Measurements from ENCODE around the gene PHAF1.

PHAF1 gene

DNA sequence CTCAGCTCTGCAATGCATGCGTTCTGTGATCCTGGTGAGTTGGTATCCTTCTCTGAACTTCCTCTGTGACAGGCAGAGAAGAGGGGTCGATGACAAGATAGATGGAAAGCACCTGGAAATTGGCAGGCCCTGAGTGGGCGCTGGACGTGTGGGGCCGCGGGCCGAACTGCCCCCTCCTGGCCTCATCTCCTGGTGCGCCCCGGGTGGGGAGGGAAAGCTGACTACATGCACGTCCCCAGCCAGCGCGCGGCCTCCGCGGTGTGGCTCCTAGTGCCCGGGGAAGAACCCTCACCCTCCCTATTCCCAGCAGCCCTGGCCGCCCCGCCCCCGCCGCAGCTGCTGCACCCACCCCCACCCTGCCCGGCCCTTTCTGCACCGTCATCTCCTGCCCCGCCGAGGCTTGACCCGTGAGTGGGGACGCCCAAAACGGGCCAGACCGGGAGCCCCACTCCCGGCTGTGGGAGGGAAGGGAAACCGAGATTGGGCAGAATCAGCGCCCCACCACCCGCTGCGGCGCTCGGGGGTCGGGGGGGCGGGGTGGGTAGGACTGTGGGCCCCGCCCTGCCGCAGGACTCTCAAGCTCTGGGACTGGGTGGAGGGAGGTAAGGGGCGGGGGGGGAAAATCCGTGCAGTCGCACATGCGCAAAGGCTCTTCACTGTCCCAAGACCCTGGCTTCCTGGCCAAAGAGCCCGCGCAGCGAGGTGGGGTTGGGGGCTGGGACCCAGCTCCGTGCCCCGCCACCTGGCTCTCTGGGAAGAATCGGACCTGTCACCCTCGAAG is 60.6 kb downstream of the PHAF1 start, which contains the start of gene NOL3:
NOL3 (plus strand) TSS at position 371 of the 781 bp plus-strand sequence.
- intact Hi-C loops (cut with DNase I) = no loop called here
- peak; percentile 38 to 89 (median 75) for DNase-seq

DNA sequence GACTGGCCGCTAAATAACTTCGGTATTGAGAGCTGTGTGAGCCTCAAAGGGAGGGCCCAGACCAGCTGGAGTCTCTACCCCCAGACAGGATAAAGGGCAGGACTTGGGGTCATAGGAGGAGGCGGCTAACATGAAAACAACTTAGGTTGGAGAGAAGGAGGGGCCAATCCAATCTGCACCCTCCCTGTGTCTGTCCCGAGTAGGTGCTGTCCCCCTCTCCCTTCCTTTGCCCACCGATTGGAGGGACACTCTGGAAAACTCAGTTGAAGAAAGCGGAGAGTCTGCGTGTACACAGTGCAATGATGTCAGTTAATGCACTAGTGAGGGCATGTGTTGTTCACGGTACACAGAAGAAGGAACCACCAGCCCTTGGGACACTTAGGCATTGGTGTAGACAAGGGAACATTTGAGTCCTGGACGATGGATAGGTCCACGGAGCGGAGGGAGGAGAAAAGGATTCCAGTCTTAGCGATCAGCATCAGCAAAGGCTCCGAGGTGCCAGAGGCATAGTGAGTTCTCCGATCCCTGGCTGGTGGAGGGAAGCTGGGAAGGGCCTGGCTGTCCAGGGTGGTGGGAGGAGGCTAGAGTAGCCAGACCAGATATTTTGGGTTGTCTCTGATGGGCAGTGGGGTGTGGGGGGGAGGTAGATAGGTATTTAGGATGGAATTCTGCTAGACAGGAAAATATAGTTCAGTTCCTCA is 61.4 kb downstream of the PHAF1 start:
- DNase-seq = no peak
- intact Hi-C loops (cut with DNase I) = no loop called here

DNA sequence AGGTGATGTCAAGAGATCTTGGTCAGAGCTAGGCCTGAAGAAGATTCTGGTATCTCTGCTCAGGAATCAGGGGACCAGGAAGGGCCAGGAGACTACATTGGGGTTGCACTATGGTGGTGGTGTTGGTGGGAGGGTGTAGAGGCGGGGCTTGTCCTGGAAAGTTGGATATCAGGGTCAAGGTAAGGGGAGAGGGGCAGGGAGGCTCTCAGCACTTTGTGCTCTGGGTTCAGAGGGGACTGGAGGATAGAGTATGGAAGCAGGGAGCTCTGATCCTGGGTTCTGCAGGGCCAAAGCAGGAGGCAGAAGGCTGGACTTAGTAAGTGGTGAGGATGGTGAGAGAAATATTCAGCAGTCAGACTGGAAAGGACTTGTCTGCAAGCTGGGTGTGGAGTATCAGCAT is 63.6 kb downstream of the PHAF1 start:
- DNase-seq = no peak
- intact Hi-C loops (cut with DNase I) = no loop called here

DNA sequence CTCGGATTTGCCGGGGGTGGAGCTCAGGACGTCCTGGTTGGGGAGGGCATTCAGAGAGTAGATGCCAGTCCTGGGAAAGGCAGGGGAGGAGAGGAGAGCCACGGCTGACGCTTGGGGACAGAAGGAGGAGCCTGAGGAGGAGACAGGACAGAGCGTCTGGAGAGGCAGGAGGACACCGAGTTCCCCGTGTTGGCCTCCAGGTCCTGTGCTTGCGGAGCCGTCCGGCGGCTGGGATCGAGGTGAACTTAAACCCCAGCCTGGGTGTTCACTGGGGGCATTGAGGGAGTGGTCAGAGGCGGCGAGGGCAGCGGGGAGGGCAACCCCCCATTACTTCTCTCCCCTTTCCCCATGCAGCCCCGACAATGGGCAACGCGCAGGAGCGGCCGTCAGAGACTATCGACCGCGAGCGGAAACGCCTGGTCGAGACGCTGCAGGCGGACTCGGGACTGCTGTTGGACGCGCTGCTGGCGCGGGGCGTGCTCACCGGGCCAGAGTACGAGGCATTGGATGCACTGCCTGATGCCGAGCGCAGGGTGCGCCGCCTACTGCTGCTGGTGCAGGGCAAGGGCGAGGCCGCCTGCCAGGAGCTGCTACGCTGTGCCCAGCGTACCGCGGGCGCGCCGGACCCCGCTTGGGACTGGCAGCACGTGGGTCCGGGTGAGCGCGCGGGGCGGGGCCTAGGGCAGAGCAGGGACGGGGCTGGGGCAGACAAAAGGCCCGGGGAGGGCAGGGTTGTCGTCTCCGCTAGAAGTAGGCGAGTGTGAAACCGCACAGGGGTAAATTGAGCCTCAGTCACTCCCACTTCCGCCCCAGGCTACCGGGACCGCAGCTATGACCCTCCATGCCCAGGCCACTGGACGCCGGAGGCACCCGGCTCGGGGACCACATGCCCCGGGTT is 64.3 kb downstream of the PHAF1 start:
- intact Hi-C loops (cut with DNase I) = no loop called here
- peak; percentile 61 to 93 (median 85) for DNase-seq

DNA sequence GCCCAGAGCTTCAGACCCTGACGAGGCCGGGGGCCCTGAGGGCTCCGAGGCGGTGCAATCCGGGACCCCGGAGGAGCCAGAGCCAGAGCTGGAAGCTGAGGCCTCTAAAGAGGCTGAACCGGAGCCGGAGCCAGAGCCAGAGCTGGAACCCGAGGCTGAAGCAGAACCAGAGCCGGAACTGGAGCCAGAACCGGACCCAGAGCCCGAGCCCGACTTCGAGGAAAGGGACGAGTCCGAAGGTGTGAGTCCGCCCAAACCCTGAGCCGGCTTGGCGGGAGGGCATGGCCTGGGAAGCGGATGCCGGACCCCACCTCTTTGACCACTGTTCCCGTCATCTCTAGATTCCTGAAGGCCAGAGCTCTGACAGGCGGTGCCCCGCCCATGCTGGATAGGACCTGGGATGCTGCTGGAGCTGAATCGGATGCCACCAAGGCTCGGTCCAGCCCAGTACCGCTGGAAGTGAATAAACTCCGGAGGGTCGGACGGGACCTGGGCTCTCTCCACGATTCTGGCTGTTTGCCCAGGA is 65.0 kb downstream of the PHAF1 start:
- no peak for DNase-seq

DNA sequence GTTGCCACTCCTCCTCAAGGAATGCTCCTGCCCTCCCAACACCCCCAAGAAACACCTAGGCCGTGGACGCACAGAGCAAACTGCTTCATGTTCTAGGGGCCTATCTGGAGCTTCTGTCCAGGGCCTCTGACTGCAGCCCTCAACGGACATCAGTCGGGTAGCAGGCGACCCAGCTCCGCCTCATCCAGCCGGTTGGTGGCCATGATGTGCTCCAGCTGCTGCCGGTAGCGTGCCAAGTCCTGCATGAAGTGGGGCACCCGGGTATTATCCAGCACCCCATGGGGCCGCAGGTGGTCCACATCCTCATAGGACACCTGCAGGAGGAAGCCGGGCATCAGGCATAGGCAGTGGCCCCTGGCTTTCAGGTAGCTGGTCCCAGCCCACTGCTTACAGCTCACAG is 66.9 kb downstream of the PHAF1 start:
- DNase-seq = no peak

More for the DNA sequence above, 65.0 kb downstream of the PHAF1 start:
- intact Hi-C loops (cut with DNase I) = no loop called here

DNA sequence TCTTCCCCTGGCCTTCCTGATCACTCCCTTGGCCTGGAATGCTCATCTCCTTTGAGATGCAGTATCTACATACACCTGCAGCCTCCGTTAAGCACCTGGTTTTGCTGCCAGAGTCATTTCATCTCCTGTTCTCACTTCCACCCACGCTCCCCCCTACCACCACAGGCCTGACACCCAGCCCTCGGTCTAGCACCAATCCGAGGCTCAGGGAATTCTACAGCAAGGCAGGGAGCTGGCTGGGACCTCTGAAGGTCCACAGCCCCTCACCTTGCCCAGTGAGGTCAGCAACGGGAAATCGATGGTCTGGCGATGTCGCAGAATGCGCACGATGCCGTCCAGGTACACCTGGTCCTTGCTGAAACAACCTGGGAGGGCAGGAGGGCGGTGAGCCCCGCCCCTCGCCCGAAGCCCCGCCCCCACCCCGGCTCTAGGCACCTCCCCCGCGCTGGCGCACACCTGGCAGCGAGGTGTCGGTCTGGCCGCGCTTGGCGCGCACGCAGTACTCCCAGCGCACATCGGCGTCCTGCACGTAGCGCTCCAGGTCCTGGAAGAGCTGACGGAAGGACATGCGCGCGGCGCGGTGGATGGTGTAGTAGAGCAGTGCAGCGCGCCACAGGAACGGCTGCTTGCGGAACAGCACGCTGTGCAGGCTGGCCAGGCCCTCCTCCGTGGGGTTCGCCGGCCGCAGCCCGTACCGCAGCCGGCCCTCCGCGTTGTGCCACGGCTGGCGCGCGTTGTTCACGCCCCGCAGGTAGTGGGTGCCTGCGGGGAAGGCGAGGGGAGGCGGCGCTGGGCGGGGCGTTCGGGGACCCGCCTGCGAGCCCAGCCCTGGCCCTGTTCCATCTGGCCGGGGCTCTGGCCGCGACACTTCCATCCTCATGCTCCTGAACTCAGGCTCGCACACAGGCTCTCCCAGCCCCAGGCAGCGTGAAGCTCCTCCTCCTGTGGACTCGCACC is 68.3 kb downstream of the PHAF1 start:
- peak in 39 of 42 donors; percentile 44 to 89 (median 73) for DNase-seq

More for the DNA sequence above, 66.9 kb downstream of the PHAF1 start:
- intact Hi-C loops (cut with DNase I) = no loop called here

DNA sequence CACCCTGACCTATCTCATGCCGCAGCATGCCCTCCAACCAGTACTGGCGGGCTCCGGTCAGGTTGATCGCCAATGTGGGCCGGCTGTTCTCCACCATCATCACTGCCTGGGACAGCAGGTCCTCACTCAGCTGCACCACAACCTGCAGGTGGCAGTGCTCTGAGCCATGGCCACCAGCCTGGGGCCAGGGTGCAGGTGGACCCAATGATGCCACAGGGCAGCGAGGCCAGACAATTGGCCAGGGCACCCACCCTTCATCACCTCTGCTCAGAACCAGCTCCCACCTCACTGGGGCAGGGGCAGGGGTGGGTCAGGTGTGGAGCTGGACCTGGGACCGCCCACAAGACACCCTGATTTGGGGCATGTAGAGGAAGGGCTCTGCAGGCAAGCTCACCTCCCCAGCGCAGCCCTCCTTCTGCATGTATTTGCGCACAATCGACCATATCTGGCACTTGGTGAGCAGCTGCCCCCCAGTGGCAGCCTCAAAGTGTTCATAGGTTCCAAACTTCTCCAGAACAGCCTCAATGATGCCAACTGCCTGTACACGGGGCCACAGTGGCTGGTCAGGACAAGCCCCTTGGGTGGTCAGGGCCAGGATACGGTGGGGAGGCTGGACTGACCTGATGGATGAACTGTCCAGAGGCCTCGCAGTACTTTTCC is 69.8 kb downstream of the PHAF1 start:
- intact Hi-C loops (cut with DNase I) = no loop called here

More for the DNA sequence above, 68.3 kb downstream of the PHAF1 start:
- intact Hi-C loops (cut with DNase I) = no loop called here

DNA sequence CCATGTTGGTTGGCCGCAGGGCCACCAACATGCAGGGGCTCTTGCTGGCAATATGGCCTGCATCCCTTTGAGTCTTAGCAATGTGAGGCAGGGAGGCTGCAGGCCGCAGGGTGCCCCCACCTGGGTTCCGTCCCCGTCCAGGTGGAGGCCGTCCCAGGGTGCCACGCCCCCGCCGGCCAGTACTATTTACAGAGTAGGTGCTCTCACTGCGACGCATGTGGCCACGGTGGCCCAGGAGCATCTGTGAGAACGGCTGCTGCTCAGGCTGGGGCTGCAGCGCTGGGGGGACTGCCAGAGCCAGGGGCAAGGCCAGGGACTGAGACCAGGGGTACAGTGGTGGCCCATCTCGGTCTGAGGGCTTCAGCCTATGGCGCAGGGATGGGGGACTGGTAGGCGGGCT is 70.4 kb downstream of the PHAF1 start:
- intact Hi-C loops (cut with DNase I) = no loop called here
- DNase-seq = no peak

More for the DNA sequence above, 69.8 kb downstream of the PHAF1 start:
- no peak for DNase-seq

DNA sequence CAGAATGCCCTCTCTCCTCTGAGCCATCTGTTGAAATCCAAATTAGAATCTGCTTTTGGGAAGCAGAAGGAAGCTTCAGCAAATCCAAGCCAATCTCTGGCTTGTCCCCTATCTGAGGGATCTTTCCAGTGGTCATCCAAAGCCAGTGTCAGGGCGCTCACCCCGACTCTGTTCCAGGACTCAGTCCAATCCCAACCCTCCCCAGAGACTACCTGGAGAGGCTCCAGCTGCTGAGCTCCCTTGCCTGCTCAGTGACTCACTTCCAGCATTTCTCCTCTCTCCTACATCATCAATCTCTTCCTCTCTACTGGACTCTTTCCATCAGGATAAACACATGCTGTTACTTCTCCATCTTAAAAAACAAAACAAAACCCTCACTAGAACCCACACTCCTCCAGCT is 71.6 kb downstream of the PHAF1 start:
- DNase-seq = no peak
- intact Hi-C loops (cut with DNase I) = no loop called here

DNA sequence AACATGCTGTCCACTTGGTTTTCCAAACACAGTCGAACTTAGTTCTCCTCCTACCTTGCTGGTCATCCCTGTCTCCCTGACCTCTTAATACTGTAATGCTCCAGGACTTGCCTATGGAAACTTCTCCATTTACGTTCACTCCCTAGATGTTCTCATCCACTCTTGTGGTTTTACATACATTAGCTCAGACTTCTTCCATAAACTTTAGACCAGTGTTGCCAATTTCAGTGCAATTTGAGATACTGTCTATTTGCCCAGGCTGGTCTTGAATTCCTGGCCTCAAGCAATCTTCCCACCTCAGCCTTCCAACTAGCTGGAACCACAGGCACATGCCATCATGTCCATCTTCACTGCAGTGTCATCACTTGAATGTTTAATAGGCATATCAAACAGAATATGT is 72.5 kb downstream of the PHAF1 start:
- intact Hi-C loops (cut with DNase I) = no loop called here
- no peak for DNase-seq

DNA sequence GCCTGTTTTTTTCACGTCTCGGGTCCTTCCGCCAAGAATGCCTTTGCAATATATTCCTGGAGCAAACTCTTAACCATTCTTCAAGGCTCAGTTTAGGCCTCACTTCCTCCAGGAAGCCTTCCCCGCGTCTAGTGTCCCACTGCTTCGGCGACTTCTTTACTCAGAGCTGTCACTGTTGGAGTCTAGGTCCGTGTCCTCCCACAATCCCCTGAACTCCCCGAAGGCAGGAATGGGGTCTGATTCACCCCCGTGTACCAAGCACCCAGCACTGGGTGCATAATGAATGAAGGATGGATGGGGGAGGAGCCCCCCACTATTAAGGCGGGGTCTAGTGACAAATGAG is 73.5 kb downstream of the PHAF1 start:
- DNase-seq = no peak
- intact Hi-C loops (cut with DNase I) = no loop called here

DNA sequence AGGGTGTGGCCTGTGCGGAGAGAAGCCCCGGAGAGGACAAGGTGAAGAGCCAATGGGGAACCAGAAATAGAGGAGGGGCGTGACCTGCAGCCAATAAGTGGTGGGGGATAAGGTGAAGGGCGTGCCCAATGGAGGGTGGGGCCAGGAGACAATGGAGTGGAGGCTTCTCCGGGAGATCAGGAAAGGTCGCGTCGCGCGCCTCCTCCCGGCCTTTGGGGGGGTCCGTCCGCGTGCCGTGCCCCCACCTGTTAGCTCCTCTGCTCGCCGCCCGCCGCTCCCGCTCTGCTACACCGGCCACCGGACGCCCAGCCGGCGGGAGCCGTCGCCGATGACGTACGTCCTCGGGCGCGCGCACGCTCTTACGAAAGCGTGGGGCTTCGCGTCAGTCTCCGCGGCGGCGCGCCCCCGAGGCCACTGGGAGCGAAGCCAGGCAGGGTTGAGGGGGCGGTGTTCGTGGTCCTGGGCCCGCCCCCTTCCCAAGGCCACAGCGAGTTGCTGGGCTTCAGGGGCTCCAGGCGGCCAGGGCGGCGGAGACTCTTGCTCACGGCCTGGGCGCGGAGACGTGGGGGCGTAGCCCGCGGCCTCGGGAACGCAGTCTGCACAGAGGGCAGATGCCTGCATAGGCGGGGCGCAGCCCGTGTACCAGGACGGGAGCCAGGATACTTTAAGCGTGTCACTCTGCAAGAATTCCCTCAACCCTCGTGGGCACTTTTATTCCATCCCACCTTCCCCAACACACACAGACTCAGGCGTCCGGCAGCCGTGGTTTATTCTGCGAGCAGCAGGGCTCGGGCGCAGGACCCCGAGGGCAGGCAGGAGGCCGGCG is 74.1 kb downstream of the PHAF1 start, which contains the start of gene MATCAP1:
MATCAP1 (minus strand) TSS at position 337 of the 826 bp plus-strand sequence. CDS start 3,353 bp downstream, outside the sequence.
- intact Hi-C loops (cut with DNase I) = no loop called here
- peak; percentile 88 to 98 (median 95) for DNase-seq

DNA sequence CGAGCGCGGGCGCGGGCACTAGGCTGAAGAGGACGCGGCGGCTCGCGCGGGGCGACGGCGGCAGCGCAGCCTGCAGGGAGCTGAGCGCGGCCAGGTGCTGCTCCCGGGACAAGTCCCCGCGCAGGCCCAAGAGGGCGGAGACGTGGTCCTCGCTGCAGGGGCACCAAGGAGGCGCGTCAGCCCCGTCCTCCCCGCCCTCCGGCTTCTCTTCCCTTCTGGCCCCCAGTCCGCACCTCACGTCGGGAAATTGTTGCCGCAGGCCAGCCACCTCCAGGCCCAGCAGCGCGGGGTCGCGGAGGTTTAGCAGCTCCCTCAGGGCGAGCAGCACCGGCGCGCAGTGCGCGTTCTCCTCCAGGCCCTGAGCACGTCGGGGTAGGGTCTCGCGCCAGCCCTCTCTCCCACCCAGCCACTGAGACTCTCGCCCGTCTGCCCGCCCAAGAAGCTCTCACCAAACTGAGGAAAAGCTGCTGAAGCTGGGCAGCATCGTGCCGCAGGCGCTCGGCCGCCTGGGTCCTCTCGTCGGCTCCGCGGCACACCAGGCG is 74.8 kb downstream of the PHAF1 start:
- intact Hi-C loops (cut with DNase I) = no loop called here

DNA sequence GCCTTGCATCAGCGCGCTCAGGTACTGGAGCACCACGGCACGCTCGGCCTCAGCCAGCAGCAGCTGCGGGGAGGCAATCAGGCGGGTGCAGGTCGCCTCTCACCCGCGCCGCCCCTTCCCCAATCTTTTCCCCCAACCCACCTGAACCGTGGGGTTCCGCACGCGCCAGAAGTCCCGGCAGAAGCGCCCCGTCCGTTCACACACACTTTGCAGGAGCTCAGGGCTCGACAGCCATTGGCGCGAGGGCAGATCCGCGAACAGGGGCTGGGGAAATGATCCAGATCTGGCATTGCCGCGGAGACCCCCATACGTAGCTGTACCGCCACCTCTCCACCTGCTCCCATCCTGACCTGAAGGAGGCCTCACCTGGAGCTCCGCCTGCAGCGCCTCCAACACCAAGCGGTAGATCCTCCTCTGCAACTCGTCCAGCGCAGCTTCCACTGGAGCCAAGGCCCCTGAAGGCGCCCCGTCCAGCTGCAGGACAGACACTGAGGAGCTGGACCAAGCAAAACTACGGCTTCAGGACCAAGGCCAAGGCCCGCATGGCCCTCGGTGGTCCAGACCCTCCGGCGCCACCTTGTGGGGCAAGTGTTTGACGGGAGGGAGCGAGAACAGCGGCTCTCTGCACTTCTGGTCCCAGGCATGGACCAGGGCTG is 75.4 kb downstream of the PHAF1 start:
- DNase-seq = peak; percentile 81 to 96 (median 89)
- intact Hi-C loops (cut with DNase I) = no loop called here

More for the DNA sequence above, 74.8 kb downstream of the PHAF1 start:
- DNase-seq = peak in 4 of 42 donors; percentile 28 to 61 (median 42)

DNA sequence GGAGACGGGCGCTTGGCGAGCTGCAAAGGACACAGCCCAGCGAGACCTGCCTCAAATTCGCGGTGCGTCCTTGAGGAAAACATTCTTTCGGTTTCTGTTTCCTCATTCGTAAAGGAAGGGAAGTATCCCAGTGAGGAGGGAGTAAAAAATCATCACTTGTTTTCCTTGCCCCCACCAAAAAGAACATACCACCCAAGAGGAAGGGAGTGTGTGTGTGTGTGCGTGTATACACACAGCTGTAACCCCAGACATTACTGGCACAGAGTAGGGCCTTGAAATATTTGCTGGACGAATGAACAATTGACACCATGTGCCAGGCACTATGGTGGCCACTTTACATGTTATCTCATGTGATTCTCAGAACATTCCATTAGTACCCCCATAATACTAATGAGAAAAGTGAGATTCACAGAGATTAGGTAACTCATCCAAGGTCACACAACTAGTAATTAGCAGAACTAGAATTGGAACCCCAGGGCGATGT is 76.0 kb downstream of the PHAF1 start:
- intact Hi-C loops (cut with DNase I) = no loop called here
- DNase-seq = no peak

All from head of caudate nucleus (tissue), 42 donors.